H1 (cell line): ENCODE results near the gene CCNL2. TPM values are rescaled to one million over a fixed set of nuclear protein-coding genes. Genes with fewer than 3 reads are reported as not detected.

ENCODE experiments used
- CTCF ChIA-PET: fragments of 300-600 bp; sonication (Branson Sonifier 250); formaldehyde crosslinking; loops from one replicate; lab custom pipeline; 2021; ENCODE audit not compliant: partially characterized antibody; lab: Charles Lee
- POLR2A ChIA-PET: fragments of 300-600 bp; sonication (Branson Sonifier 250); formaldehyde crosslinking; loops from one replicate; lab custom pipeline; 2021; ENCODE audit warnings: inconsistent platforms; ENCODE audit not compliant: partially characterized antibody; lab: Charles Lee
- DNase-seq, 2 experiments: peaks; one replicate each; pipeline versions ENCODE4 v3.0.0 to v3.0.0-alpha.2; 2010 to 2022; ENCODE audit warnings: low spot score in 2 of 2, low read depth in 1 of 2, mixed read lengths in 1 of 2
- FAIRE-seq: peaks from 2 replicates; lab custom pipeline; 2011; peaks lifted over from hg19 to GRCh38; lab: Jason Lieb, UNC
- H2AFZ ChIP-seq: 2 replicates; pipeline ENCODE4 v1.8.1; 2012; ENCODE audit warnings: low read length, inconsistent platforms
- H2AK5ac ChIP-seq: 2 replicates; pipeline ENCODE4 v1.6.1; 2013; ENCODE audit warnings: low read depth, low read length
- H2BK120ac ChIP-seq: replicated peaks from 2 replicates; pipeline ENCODE3; 2013; ENCODE audit warnings: low read depth, low read length, inconsistent platforms
- H2BK12ac ChIP-seq: 2 replicates; pipeline ENCODE4 v1.6.1; 2013; ENCODE audit warnings: low read depth, low read length
- H2BK15ac ChIP-seq: 2 replicates; pipeline ENCODE4 v1.6.1; 2013; ENCODE audit warnings: low read length
- H2BK20ac ChIP-seq: 2 replicates; pipeline ENCODE4 v1.6.1; 2013; ENCODE audit warnings: low read length
- H2BK5ac ChIP-seq: 2 replicates; pipeline ENCODE4 v1.6.1; 2013; ENCODE audit warnings: low read depth, low read length
- H3K14ac ChIP-seq: 2 replicates; pipeline ENCODE4 v1.6.1; 2013; ENCODE audit warnings: inconsistent platforms; ENCODE audit not compliant: insufficient read length
- H3K18ac ChIP-seq: 2 replicates; pipeline ENCODE4 v1.6.1; 2013; ENCODE audit warnings: low read length; ENCODE audit errors: extremely low read depth
- H3K23ac ChIP-seq: 2 replicates; pipeline ENCODE4 v1.6.1; 2013; ENCODE audit warnings: inconsistent platforms; ENCODE audit not compliant: insufficient read length
- H3K23me2 ChIP-seq: 2 replicates; pipeline ENCODE4 v1.6.1; 2013; ENCODE audit warnings: low read depth, low read length
- H3K27ac ChIP-seq: 2 replicates; pipeline ENCODE4 v1.6.1; 2011; ENCODE audit warnings: low read depth, low read length, inconsistent platforms
- H3K27me3 ChIP-seq, 4 experiments: replicated peaks in 1 of 4; 1 replicate in 1 of 4; 2 replicates in 3 of 4; pipeline versions ENCODE4 v1.6.1 to v1.8.1; 2011 to 2013; ENCODE audit warnings: low read length in 3 of 4, mild to moderate bottlenecking in 3 of 4, inconsistent platforms in 2 of 4, mixed read lengths in 2 of 4, moderate library complexity in 1 of 4; ENCODE audit not compliant: control insufficient read depth in 3 of 4, insufficient read depth in 3 of 4; ENCODE audit errors: extremely low read depth in 1 of 4
- H3K36me3 ChIP-seq, 4 experiments: 2 replicates each; pipeline versions ENCODE4 v1.6.1 to v1.8.1; 2011 to 2013; ENCODE audit warnings: mild to moderate bottlenecking in 4 of 4, low read length in 3 of 4, moderate library complexity in 2 of 4, control low read depth in 1 of 4, inconsistent platforms in 1 of 4; ENCODE audit not compliant: insufficient read depth in 4 of 4, control insufficient read depth in 2 of 4
- H3K4ac ChIP-seq: replicated peaks from 2 replicates; pipeline ENCODE3; 2013; ENCODE audit warnings: low read length, low read depth, mixed read lengths, inconsistent platforms; ENCODE audit not compliant: insufficient read length
- H3K4me1 ChIP-seq, 4 experiments: replicated peaks in 1 of 4; 1 replicate in 1 of 4; 2 replicates in 3 of 4; pipeline versions ENCODE4 v1.6.1 to v1.8.1; 2011 to 2013; ENCODE audit warnings: low read length in 3 of 4, inconsistent platforms in 2 of 4, mixed read lengths in 1 of 4; ENCODE audit not compliant: insufficient read depth in 4 of 4, control insufficient read depth in 3 of 4
- H3K4me2 ChIP-seq, 2 experiments: 2 replicates each; pipeline versions ENCODE4 v1.6.1 to v1.8.1; 2011 to 2013; ENCODE audit warnings: low read depth in 2 of 2, low read length in 2 of 2, control low read depth in 1 of 2, inconsistent platforms in 1 of 2, mild to moderate bottlenecking in 1 of 2; ENCODE audit not compliant: insufficient read depth in 1 of 2
- H3K4me3 ChIP-seq, 4 experiments: fragments of 200-600, 300-600 bp in 1 of 4; sonication (generic), shearing (Covaris generic), sonication (Bioruptor Twin) in 1 of 4; 2 replicates each; pipeline versions ENCODE4 v1.5.1 to v1.8.1; 2011 to 2016; ENCODE audit warnings: low read length in 4 of 4, low read depth in 3 of 4, control low read depth in 2 of 4, inconsistent platforms in 2 of 4, mild to moderate bottlenecking in 2 of 4, mixed read lengths in 1 of 4, moderate library complexity in 1 of 4; ENCODE audit not compliant: insufficient read depth in 2 of 4; ENCODE audit errors: extremely low read depth in 1 of 4
- H3K56ac ChIP-seq: replicated peaks from 2 replicates; pipeline ENCODE3; 2013; ENCODE audit warnings: low read depth, mild to moderate bottlenecking, mixed read lengths, low read length, inconsistent platforms; ENCODE audit not compliant: insufficient read length
- H3K79me1 ChIP-seq: 2 replicates; pipeline ENCODE4 v1.6.1; 2013; ENCODE audit warnings: low read depth, low read length, control low read depth
- H3K79me2 ChIP-seq, 2 experiments: 2 replicates each; pipeline versions ENCODE4 v1.6.1 to v1.8.1; 2012 to 2013; ENCODE audit warnings: low read length in 2 of 2, mild to moderate bottlenecking in 2 of 2, inconsistent platforms in 1 of 2; ENCODE audit not compliant: insufficient read depth in 2 of 2, control insufficient read depth in 1 of 2
- H3K9ac ChIP-seq, 4 experiments: replicated peaks in 1 of 4; 1 replicate in 1 of 4; 2 replicates in 3 of 4; pipeline versions ENCODE4 v1.6.1 to v1.8.1; 2011 to 2013; ENCODE audit warnings: low read depth in 3 of 4, low read length in 3 of 4, control low read depth in 2 of 4, mild to moderate bottlenecking in 2 of 4, moderate library complexity in 2 of 4, inconsistent platforms in 1 of 4; ENCODE audit errors: extremely low read depth in 1 of 4
- H3K9me3 ChIP-seq, 2 experiments: 2 replicates each; pipeline versions ENCODE4 v1.6.1 to v1.8.1; 2012 to 2013; ENCODE audit warnings: mild to moderate bottlenecking in 2 of 2, moderate library complexity in 2 of 2, control low read depth in 1 of 2, inconsistent platforms in 1 of 2, low read depth in 1 of 2, low read length in 1 of 2, mixed read lengths in 1 of 2; ENCODE audit not compliant: insufficient read depth in 2 of 2
- H4K20me1 ChIP-seq, 2 experiments: replicated peaks in 1 of 2; 2 replicates each; pipeline versions ENCODE3 to v1.8.1; 2011 to 2013; ENCODE audit warnings: inconsistent platforms in 2 of 2, low read length in 2 of 2, mild to moderate bottlenecking in 1 of 2; ENCODE audit not compliant: insufficient read depth in 2 of 2, control insufficient read depth in 1 of 2
- H4K5ac ChIP-seq: 2 replicates; pipeline ENCODE4 v1.6.1; 2013; ENCODE audit warnings: low read length, low read depth, mixed read lengths, inconsistent platforms; ENCODE audit not compliant: insufficient read length
- H4K8ac ChIP-seq: 2 replicates; pipeline ENCODE4 v1.8.0; 2013; ENCODE audit warnings: mild to moderate bottlenecking, moderate library complexity, low read length, inconsistent platforms; ENCODE audit not compliant: insufficient read depth; ENCODE audit errors: extremely low read depth
- H4K91ac ChIP-seq: replicated peaks from 2 replicates; pipeline ENCODE3; 2013; ENCODE audit warnings: low read length, mixed read lengths, inconsistent platforms; ENCODE audit not compliant: insufficient read length
- RAD21 ChIP-seq, 2 experiments: IDR thresholded peaks in 1 of 2; conservative IDR thresholded peaks in 1 of 2; 2 replicates each; pipeline ENCODE4 v1.6.1; 2011; ENCODE audit warnings: low read depth in 2 of 2, low read length in 2 of 2, improper control_type of control experiment in 1 of 2, inconsistent platforms in 1 of 2, mild to moderate bottlenecking in 1 of 2, moderate library complexity in 1 of 2
- TAF1 ChIP-seq: IDR thresholded peaks from 2 replicates; pipeline ENCODE4 v1.6.1; 2011; ENCODE audit warnings: mild to moderate bottlenecking, low read depth, low read length
- WGBS, 2 experiments: shearing (Covaris generic) in 1 of 2; methylation state at CpG; one replicate each; pipeline versions ENCODE4 v1.1.6 to v1.1.7; 2013 to 2015; ENCODE audit warnings: low lambda C conversion rate in 2 of 2, mixed read lengths in 2 of 2, inconsistent platforms in 1 of 2, low coverage in 1 of 2, missing lambda C conversion rate in 1 of 2; ENCODE audit not compliant: insufficient replicate concordance in 2 of 2, insufficient coverage in 1 of 2, insufficient read length in 1 of 2; ENCODE audit errors: extremely low coverage in 1 of 2, missing lambda C conversion rate in 1 of 2; 5-methylcytosine and 5-hydroxymethylcytosine counted together
- polyA plus RNA-seq, 7 experiments: library from polyadenylated mRNA; depleted of rRNA in 3 of 7; stranded (reverse) in 5 of 7; unstranded in 2 of 7; fragments of >200 nt in 5 of 7; fragments of 200-250 nt in 2 of 7; gene quantifications; 1 replicate in 5 of 7; 2 replicates in 1 of 7; 4 replicates in 1 of 7; pipeline versions ENCODE4 v1.2.1 to v1.2.3, GENCODE V29; 2011 to 2013; ENCODE audit warnings: missing spikeins in 2 of 7, mixed read lengths in 2 of 7
- total RNA-seq: library from RNA; stranded (reverse); fragmentation: NEBNext Ultra II Directional; extraction: Animal tissue kit (Norgen Biotek cat#: 25700); gene quantifications from 2 replicates; pipeline ENCODE4 v1.2.1, GENCODE V29; 2021

Gene CCNL2
- total and polyA plus RNA-seq, 2 of the 8 experiments (the other 6 are each of a cell fraction or from before 2014, with no cell fraction given), result 79.8 to 120 TPM

DNA sequence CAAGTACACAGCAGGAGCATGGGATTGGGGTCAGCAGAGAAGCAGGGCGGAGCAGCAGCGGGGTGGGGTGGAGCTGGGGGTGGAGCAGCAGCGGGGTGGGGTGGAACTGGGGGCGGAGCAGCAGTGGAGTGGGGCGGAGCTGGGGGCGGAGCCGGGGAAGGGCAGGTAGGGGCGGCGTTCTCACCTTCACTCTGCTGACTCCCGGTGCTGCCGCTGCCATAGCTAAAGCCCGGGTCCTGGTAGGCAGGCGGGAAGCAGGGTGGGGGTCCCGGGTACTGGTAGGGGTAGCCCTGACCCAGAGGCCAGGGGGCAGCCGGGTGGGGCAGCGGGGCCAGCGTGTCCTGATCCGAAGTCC, 61.4 kb downstream of the CCNL2 start:
- peaks cover 0 to 5% of the 10 kb centered on the region in 2 experiments; a peak in 1 of 4 replicates for H3K9me3 ChIP-seq
- H4K91ac ChIP-seq, result no peak overlapping the region
- no peak overlapping the region for H4K5ac ChIP-seq
- no peak overlapping the region for H2BK20ac ChIP-seq
- H3K79me1 ChIP-seq, result peaks cover 12% of the 10 kb centered on the region
- H2BK5ac ChIP-seq, result no peak overlapping the region
- H3K27ac ChIP-seq, result no peak overlapping the region
- peaks cover 2 to 44% (median 15%) of the 10 kb centered on the region in 4 experiments; a peak in 7 of 8 replicates for H3K36me3 ChIP-seq
- no peak overlapping the region for H2BK12ac ChIP-seq
- no peak overlapping the region for H3K14ac ChIP-seq
- no peak overlapping the region for H2AK5ac ChIP-seq
- DNase-seq (peak in 1 of 2 experiments; percentile 87), FAIRE-seq (no peak)
- H2BK15ac ChIP-seq, result no peak overlapping the region
- no peak overlapping the region for H3K4ac ChIP-seq
- H3K79me2 ChIP-seq, result no peaks in the 10 kb centered on the region
- no peaks in the 10 kb centered on the region; the same call in 1 of the 2 replicates for H3K23me2 ChIP-seq
- WGBS, 2 experiments, result 59% methylated on average over 6 of the region's 18 CpGs; no CpG with 5 or more reads in 1 of the 2 experiments
- H2AFZ ChIP-seq, result no peak overlapping the region
- no peaks in the 10 kb centered on the region; a peak in 1 of 7 replicates for H3K4me1 ChIP-seq
- no peak overlapping the region for H3K18ac ChIP-seq
- H3K23ac ChIP-seq, result no peak overlapping the region
- H3K4me2 ChIP-seq, result no peak overlapping the region
- no peak overlapping the region for H2BK120ac ChIP-seq
- no peak overlapping the region for H4K8ac ChIP-seq
- no peak overlapping the region for H3K4me3 ChIP-seq
- no peaks in the 10 kb centered on the region; a peak in 1 of 7 replicates for H3K27me3 ChIP-seq
- ChIA-PET CTCF (interaction anchor here (0.6 to 3.2 kb wide), 7 partner anchors 8 to 66 kb away, joined by 3 to 13 read pairs (median 4); no protein-coding TSS in a partner anchor), POLR2A (interaction anchor here (0.9 to 9.0 kb wide), 4 partner anchors 11 to 74 kb away, joined by 3 to 134 read pairs (median 15); no protein-coding TSS in a partner anchor)
- peaks cover 14 to 32% of the 10 kb centered on the region in 2 experiments for H4K20me1 ChIP-seq
- no peak overlapping the region for H3K56ac ChIP-seq
- no peak overlapping the region for H3K9ac ChIP-seq
- TF ChIP-seq TAF1, result 0 out of 2 replicates have a peak, but pooled peaks have one; percentile 8
- TF ChIP-seq RAD21 (IDR thresholded peaks at IDR 0.05 in 1 of 2, conservative IDR thresholded peaks at IDR 0.05 in 1 of 2; ENCODE audit: low read depth in 2 of 2, low read length in 2 of 2), result no peak
